ENCODE measurements around the gene PGAM1. TPM values are rescaled to one million over a fixed set of nuclear protein-coding genes. Genes with fewer than 3 reads are reported as not detected.
A peak's percentile ranks its signal among the peaks of the same experiment; 100 is the strongest.
"Not testable (repeated sequence)": the region's sequence is repeated elsewhere in the genome, so short reads cannot be mapped to it uniquely, and the experiment has no call there.

PGAM1 gene
- total RNA-seq, 1 experiment from 2014 or later = 436 TPM

- DNase-seq (ENCODE audit: extremely low read depth, low read depth) = peak; percentile 82
These were observed 18.6 kb upstream of the PGAM1 start for GRCh38 chr10:97407211-97407951.

- DNase-seq (ENCODE audit: extremely low read depth, low read depth) = no peak
These were observed 18.1 kb upstream of the PGAM1 start for GRCh38 chr10:97407952-97408248.

- DNase-seq (ENCODE audit: extremely low read depth, low read depth) = no peak
These were observed 17.4 kb upstream of the PGAM1 start for GRCh38 chr10:97408496-97408992.

GRCh38 chr10:97411406-97411805, 14.6 kb upstream of the PGAM1 start:
- no peak for DNase-seq (ENCODE audit: extremely low read depth, low read depth)

- DNase-seq (ENCODE audit: extremely low read depth, low read depth) = no peak
These were observed 13.1 kb upstream of the PGAM1 start for GRCh38 chr10:97412891-97413304.

- DNase-seq (ENCODE audit: extremely low read depth, low read depth) = no peak
These were observed 9.4 kb upstream of the PGAM1 start for GRCh38 chr10:97416565-97416964.

- not testable (repeated sequence) for DNase-seq (ENCODE audit: extremely low read depth, low read depth)
These were observed 2.3 kb upstream of the PGAM1 start for GRCh38 chr10:97423757-97424098.

GRCh38 chr10:97426776-97427570, 982 bp downstream of the PGAM1 start:
- no peak for DNase-seq (ENCODE audit: extremely low read depth, low read depth)

GRCh38 chr10:97427571-97428179, 1.7 kb downstream of the PGAM1 start:
- DNase-seq (ENCODE audit: extremely low read depth, low read depth) = no peak

- DNase-seq (ENCODE audit: extremely low read depth, low read depth) = no peak
These were observed 2.6 kb downstream of the PGAM1 start for GRCh38 chr10:97428572-97428981.

GRCh38 chr10:97434055-97434454, 8.1 kb downstream of the PGAM1 start:
- no peak for DNase-seq (ENCODE audit: extremely low read depth, low read depth)

- no peak for DNase-seq (ENCODE audit: extremely low read depth, low read depth)
These were observed 8.6 kb downstream of the PGAM1 start for GRCh38 chr10:97434557-97434956.

- no peak for DNase-seq (ENCODE audit: extremely low read depth, low read depth)
These were observed 9.2 kb downstream of the PGAM1 start for GRCh38 chr10:97435211-97435610.

GRCh38 chr10:97442277-97442676, 16.3 kb downstream of the PGAM1 start:
- DNase-seq (ENCODE audit: extremely low read depth, low read depth) = no peak

GRCh38 chr10:97444212-97444611, 18.2 kb downstream of the PGAM1 start:
- DNase-seq (ENCODE audit: extremely low read depth, low read depth) = no peak

GRCh38 chr10:97445357-97445721, 19.3 kb downstream of the PGAM1 start:
- no peak for DNase-seq (ENCODE audit: extremely low read depth, low read depth)

- peak; percentile 95 for DNase-seq (ENCODE audit: extremely low read depth, low read depth)
These were observed 20.0 kb downstream of the PGAM1 start, which contains the start of the genes EXOSC1 and ZDHHC16 for GRCh38 chr10:97445722-97446639. Gene EXOSC1 (minus strand): TSS chr10:97446006. CDS start chr10:97445985, 21 bp downstream. Gene ZDHHC16 (plus strand): TSS chr10:97446175. CDS start chr10:97451676, 5,501 bp downstream.

- DNase-seq (ENCODE audit: extremely low read depth, low read depth) = no peak
These were observed 24.8 kb downstream of the PGAM1 start for GRCh38 chr10:97450828-97451227.

- DNase-seq (ENCODE audit: extremely low read depth, low read depth) = no peak
These were observed 25.6 kb downstream of the PGAM1 start for GRCh38 chr10:97451605-97452004.

- no peak for DNase-seq (ENCODE audit: extremely low read depth, low read depth)
These were observed 26.4 kb downstream of the PGAM1 start for GRCh38 chr10:97452352-97452751.

All from NCI-H460 (cell line).